Measurements from ENCODE around the gene CAMK4.

Gene CAMK4

DNA sequence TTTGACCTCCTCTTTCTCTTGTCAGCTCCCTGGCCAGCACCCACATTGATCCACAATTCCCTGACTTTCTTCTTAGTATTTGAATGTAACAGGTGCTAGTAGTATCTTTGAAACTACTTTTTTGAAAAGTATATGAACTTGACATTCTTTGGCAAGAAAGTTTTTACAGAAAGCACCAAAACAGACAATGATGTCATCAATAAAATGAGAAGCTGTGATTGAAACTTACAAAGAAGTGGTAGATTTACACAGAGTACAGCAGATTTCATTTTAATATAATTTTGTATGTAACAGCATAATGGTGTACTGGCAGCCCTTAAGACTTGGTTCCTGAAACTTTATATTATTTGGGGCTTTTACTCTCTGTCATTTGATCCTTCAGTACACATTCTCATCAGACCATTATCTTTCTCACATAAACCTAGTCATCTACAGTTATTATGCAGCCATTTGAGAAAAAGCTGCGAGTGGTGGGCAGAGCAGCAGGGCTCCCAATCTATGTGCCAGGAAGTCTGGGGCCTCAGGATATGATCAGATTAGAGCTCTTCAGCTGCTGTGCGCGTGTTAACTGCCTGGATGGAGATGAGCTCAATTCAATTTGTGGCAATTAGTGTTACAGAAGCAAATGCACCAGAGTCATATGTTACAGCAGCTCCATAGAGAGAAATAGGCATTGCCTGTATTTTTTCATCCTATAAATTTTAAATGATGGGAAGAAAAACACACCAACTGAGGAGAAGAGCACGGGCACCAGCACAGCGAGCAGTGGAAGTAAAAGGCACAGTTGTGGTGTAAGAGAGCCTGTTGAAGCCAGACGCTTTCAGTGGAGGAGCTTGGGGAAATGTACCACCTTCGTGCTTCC, 162.0 kb downstream of the CAMK4 start:
- Histone ChIP-seq H3K27ac (ENCODE audit: low read depth, low read length) (no peak overlapping the region), H3K4me3 (ENCODE audit: low read depth in 1 of 2, low read length in 2 of 2) (no peak overlapping the region), H3K9me3 (ENCODE audit: low read length) (no peaks in the 10 kb centered on the region), H3K36me3 (ENCODE audit: insufficient read depth, low read length) (no peaks in the 10 kb centered on the region), H3K4me1 (ENCODE audit: insufficient read depth, low read length) (no peaks in the 10 kb centered on the region), H3K9ac (ENCODE audit: low read length) (no peak overlapping the region), H3K27me3 (ENCODE audit: control insufficient read depth in 1 of 2, insufficient read depth in 2 of 2, low read length in 2 of 2) (no peaks in the 10 kb centered on the region)

DNA sequence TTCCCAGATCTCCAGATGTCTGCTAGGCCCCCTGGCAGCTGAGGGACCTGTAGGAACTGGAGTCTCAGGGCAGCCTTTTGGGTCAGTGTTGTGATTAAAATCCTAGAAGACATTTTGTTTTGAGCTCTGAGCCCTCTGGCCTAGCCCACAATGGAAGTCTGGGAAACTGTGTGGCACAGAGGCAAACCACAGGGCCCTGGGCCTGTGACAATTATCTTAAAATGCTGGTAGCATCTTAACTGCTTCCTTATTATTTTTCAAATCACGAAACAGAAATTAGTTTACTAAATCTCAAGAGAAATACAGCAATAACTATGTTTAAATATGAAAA, 162.6 kb downstream of the CAMK4 start:
- H3K27ac ChIP-seq (ENCODE audit: low read depth, low read length) = no peak overlapping the region
- H3K9me3 ChIP-seq (ENCODE audit: low read length) = no peaks in the 10 kb centered on the region
- no peaks in the 10 kb centered on the region for H3K27me3 ChIP-seq (ENCODE audit: control insufficient read depth in 1 of 2, insufficient read depth in 2 of 2, low read length in 2 of 2)
- H3K36me3 ChIP-seq (ENCODE audit: insufficient read depth, low read length) = no peaks in the 10 kb centered on the region
- H3K9ac ChIP-seq (ENCODE audit: low read length) = no peak overlapping the region
- H3K4me3 ChIP-seq (ENCODE audit: low read depth in 1 of 2, low read length in 2 of 2) = no peak overlapping the region
- H3K4me1 ChIP-seq (ENCODE audit: insufficient read depth, low read length) = no peaks in the 10 kb centered on the region

- no peaks in the 10 kb centered on the region for H3K36me3 ChIP-seq (ENCODE audit: insufficient read depth, low read length)
- H3K9ac ChIP-seq (ENCODE audit: low read length) = no peak overlapping the region
- H3K4me1 ChIP-seq (ENCODE audit: insufficient read depth, low read length) = no peaks in the 10 kb centered on the region
- no peaks in the 10 kb centered on the region for H3K27me3 ChIP-seq (ENCODE audit: control insufficient read depth in 1 of 2, insufficient read depth in 2 of 2, low read length in 2 of 2)
- H3K4me3 ChIP-seq (ENCODE audit: low read depth in 1 of 2, low read length in 2 of 2) = no peak overlapping the region
- no peaks in the 10 kb centered on the region for H3K9me3 ChIP-seq (ENCODE audit: low read length)
- H3K27ac ChIP-seq (ENCODE audit: low read depth, low read length) = no peak overlapping the region
Observed at GRCh38 chr5:111387361-111387760, 163.2 kb downstream of the CAMK4 start.

DNA sequence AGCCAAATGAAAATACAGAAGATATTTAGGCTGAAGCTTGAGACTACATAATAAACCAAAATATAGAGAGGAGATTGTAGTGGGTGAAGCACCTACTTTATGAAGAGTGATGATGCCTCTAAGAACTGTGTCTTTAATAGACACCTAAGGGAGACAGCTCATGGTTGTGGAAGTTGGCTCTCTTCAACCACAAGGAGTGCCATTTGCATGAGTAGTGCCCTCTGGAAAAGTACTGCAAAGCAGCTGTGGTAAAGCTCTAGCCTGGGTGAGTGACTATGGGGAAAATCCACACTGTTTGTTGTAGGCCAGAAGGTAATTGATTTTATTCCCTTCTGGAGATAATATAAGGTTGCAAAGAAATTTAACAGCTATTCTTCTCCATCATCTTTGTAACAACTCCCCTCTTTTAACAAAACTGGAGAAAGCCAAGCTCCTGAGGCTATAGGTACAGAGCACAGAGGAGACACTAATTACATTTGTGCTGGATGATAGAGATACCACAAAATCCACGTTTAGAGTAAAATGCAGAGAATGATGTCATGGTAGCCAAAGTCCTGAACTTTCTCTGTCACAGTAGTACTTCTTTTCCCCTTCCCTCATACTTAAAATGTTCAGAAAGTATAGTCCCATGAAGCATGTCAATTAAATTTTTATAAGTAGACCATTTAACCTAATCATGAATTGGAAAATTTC, 165.4 kb downstream of the CAMK4 start:
- no peak overlapping the region for H3K9ac ChIP-seq (ENCODE audit: low read length)
- no peak overlapping the region for H3K27ac ChIP-seq (ENCODE audit: low read depth, low read length)
- H3K27me3 ChIP-seq (ENCODE audit: control insufficient read depth in 1 of 2, insufficient read depth in 2 of 2, low read length in 2 of 2) = no peaks in the 10 kb centered on the region
- no peaks in the 10 kb centered on the region for H3K4me1 ChIP-seq (ENCODE audit: insufficient read depth, low read length)
- no peaks in the 10 kb centered on the region for H3K9me3 ChIP-seq (ENCODE audit: low read length)
- no peak overlapping the region for H3K4me3 ChIP-seq (ENCODE audit: low read depth in 1 of 2, low read length in 2 of 2)
- no peaks in the 10 kb centered on the region for H3K36me3 ChIP-seq (ENCODE audit: insufficient read depth, low read length)

GRCh38 chr5:111392181-111392580, 168.0 kb downstream of the CAMK4 start:
- Histone ChIP-seq H3K4me3 (ENCODE audit: low read depth in 1 of 2, low read length in 2 of 2) (no peak overlapping the region), H3K9me3 (ENCODE audit: low read length) (no peaks in the 10 kb centered on the region), H3K27me3 (ENCODE audit: control insufficient read depth in 1 of 2, insufficient read depth in 2 of 2, low read length in 2 of 2) (no peaks in the 10 kb centered on the region)

DNA sequence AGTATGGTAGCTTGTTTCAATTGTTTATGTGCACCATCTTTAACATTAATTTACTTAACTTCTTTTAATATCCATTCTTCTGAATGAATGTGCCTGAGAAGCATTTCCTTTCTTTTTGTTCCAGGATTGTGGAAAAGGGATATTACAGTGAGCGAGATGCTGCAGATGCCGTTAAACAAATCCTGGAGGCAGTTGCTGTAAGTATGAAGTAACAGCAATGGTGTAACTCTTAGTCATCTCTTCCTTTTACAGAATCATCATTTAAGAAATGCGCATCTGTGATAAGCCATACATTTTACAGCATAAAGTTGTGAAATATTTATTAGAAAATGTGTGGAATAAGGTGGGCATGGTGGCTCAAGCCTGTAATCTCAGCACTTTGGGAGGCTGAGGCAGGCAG, 170.4 kb downstream of the CAMK4 start:
- Histone ChIP-seq H3K27me3 (ENCODE audit: control insufficient read depth in 1 of 2, insufficient read depth in 2 of 2, low read length in 2 of 2) (no peaks in the 10 kb centered on the region), H3K27ac (ENCODE audit: low read depth, low read length) (no peak overlapping the region), H3K9ac (ENCODE audit: low read length) (no peak overlapping the region), H3K4me1 (ENCODE audit: insufficient read depth, low read length) (no peaks in the 10 kb centered on the region), H3K36me3 (ENCODE audit: insufficient read depth, low read length) (no peaks in the 10 kb centered on the region), H3K4me3 (ENCODE audit: low read depth in 1 of 2, low read length in 2 of 2) (no peak overlapping the region), H3K9me3 (ENCODE audit: low read length) (no peaks in the 10 kb centered on the region)

More at GRCh38 chr5:111392181-111392580, 168.0 kb downstream of the CAMK4 start:
- Histone ChIP-seq H3K36me3 (ENCODE audit: insufficient read depth, low read length) (no peaks in the 10 kb centered on the region), H3K4me1 (ENCODE audit: insufficient read depth, low read length) (no peaks in the 10 kb centered on the region), H3K27ac (ENCODE audit: low read depth, low read length) (no peak overlapping the region), H3K9ac (ENCODE audit: low read length) (no peak overlapping the region)

GRCh38 chr5:111398013-111398412, 173.8 kb downstream of the CAMK4 start:
- no peaks in the 10 kb centered on the region for H3K36me3 ChIP-seq (ENCODE audit: insufficient read depth, low read length)
- H3K4me1 ChIP-seq (ENCODE audit: insufficient read depth, low read length) = no peaks in the 10 kb centered on the region
- no peak overlapping the region for H3K9ac ChIP-seq (ENCODE audit: low read length)

GRCh38 chr5:111399113-111399512, 174.9 kb downstream of the CAMK4 start:
- H3K27me3 ChIP-seq (ENCODE audit: control insufficient read depth in 1 of 2, insufficient read depth in 2 of 2, low read length in 2 of 2) = no peaks in the 10 kb centered on the region

More at GRCh38 chr5:111398013-111398412, 173.8 kb downstream of the CAMK4 start:
- Histone ChIP-seq H3K27ac (ENCODE audit: low read depth, low read length) (no peak overlapping the region), H3K9me3 (ENCODE audit: low read length) (no peaks in the 10 kb centered on the region), H3K4me3 (ENCODE audit: low read depth in 1 of 2, low read length in 2 of 2) (no peak overlapping the region), H3K27me3 (ENCODE audit: control insufficient read depth in 1 of 2, insufficient read depth in 2 of 2, low read length in 2 of 2) (no peaks in the 10 kb centered on the region)

GRCh38 chr5:111401906-111402305, 177.7 kb downstream of the CAMK4 start:
- H3K4me1 ChIP-seq (ENCODE audit: insufficient read depth, low read length) = no peaks in the 10 kb centered on the region
- no peak overlapping the region for H3K9ac ChIP-seq (ENCODE audit: low read length)
- H3K27ac ChIP-seq (ENCODE audit: low read depth, low read length) = no peak overlapping the region
- no peaks in the 10 kb centered on the region for H3K27me3 ChIP-seq (ENCODE audit: control insufficient read depth in 1 of 2, insufficient read depth in 2 of 2, low read length in 2 of 2)
- no peaks in the 10 kb centered on the region for H3K36me3 ChIP-seq (ENCODE audit: insufficient read depth, low read length)
- H3K4me3 ChIP-seq (ENCODE audit: low read depth in 1 of 2, low read length in 2 of 2) = no peak overlapping the region
- H3K9me3 ChIP-seq (ENCODE audit: low read length) = no peaks in the 10 kb centered on the region

More at GRCh38 chr5:111399113-111399512, 174.9 kb downstream of the CAMK4 start:
- H3K9ac ChIP-seq (ENCODE audit: low read length) = no peak overlapping the region
- H3K4me3 ChIP-seq (ENCODE audit: low read depth in 1 of 2, low read length in 2 of 2) = no peak overlapping the region
- H3K36me3 ChIP-seq (ENCODE audit: insufficient read depth, low read length) = no peaks in the 10 kb centered on the region
- H3K27ac ChIP-seq (ENCODE audit: low read depth, low read length) = no peak overlapping the region
- no peaks in the 10 kb centered on the region for H3K9me3 ChIP-seq (ENCODE audit: low read length)
- H3K4me1 ChIP-seq (ENCODE audit: insufficient read depth, low read length) = no peaks in the 10 kb centered on the region

GRCh38 chr5:111404270-111404769, 180.1 kb downstream of the CAMK4 start:
- Histone ChIP-seq H3K27ac (ENCODE audit: low read depth, low read length) (no peak overlapping the region), H3K9ac (ENCODE audit: low read length) (no peak overlapping the region), H3K36me3 (ENCODE audit: insufficient read depth, low read length) (no peaks in the 10 kb centered on the region), H3K4me3 (ENCODE audit: low read depth in 1 of 2, low read length in 2 of 2) (no peak overlapping the region), H3K27me3 (ENCODE audit: control insufficient read depth in 1 of 2, insufficient read depth in 2 of 2, low read length in 2 of 2) (no peaks in the 10 kb centered on the region), H3K9me3 (ENCODE audit: low read length) (no peaks in the 10 kb centered on the region), H3K4me1 (ENCODE audit: insufficient read depth, low read length) (no peaks in the 10 kb centered on the region)

GRCh38 chr5:111407562-111407961, 183.4 kb downstream of the CAMK4 start:
- no peaks in the 10 kb centered on the region for H3K36me3 ChIP-seq (ENCODE audit: insufficient read depth, low read length)
- H3K4me3 ChIP-seq (ENCODE audit: low read depth in 1 of 2, low read length in 2 of 2) = no peak overlapping the region

More at GRCh38 chr5:111407562-111407961, 183.4 kb downstream of the CAMK4 start:
- Histone ChIP-seq H3K27me3 (ENCODE audit: control insufficient read depth in 1 of 2, insufficient read depth in 2 of 2, low read length in 2 of 2) (no peaks in the 10 kb centered on the region), H3K9me3 (ENCODE audit: low read length) (no peaks in the 10 kb centered on the region), H3K4me1 (ENCODE audit: insufficient read depth, low read length) (no peaks in the 10 kb centered on the region), H3K27ac (ENCODE audit: low read depth, low read length) (no peak overlapping the region), H3K9ac (ENCODE audit: low read length) (no peak overlapping the region)
